HG03103 (cell line): Measurements from ENCODE around the gene ERICH3.
"Not testable (repeated sequence)": the region's sequence is repeated elsewhere in the genome, so short reads cannot be mapped to it uniquely, and the experiment has no call there.

Experiments
- ATAC-seq: cut with Tn5 transposase; IDR thresholded peaks from one replicate; pipeline ENCODE4 v1.9.1; 2021; ENCODE audit warnings: low read depth; ENCODE audit not compliant: unreplicated experiment

Gene ERICH3

GRCh38 chr1:74681851-74682250, 8.3 kb upstream of the ERICH3 start:
- ATAC-seq, result no peak

- ATAC-seq, result peak; percentile 85
Observed at GRCh38 chr1:74681449-74681848, 7.9 kb upstream of the ERICH3 start.

GRCh38 chr1:74681001-74681400, 7.4 kb upstream of the ERICH3 start:
- peak; percentile 36 for ATAC-seq

GRCh38 chr1:74679811-74680210, 6.2 kb upstream of the ERICH3 start:
- ATAC-seq, result no peak

GRCh38 chr1:74677926-74678325, 4.3 kb upstream of the ERICH3 start:
- no peak for ATAC-seq

- ATAC-seq, result no peak
Observed at GRCh38 chr1:74674278-74675048, 871 bp upstream of the ERICH3 start.

- not testable (repeated sequence) for ATAC-seq
Observed at GRCh38 chr1:74670866-74671265, 2.7 kb downstream of the ERICH3 start.

GRCh38 chr1:74654708-74655107, 18.9 kb downstream of the ERICH3 start:
- ATAC-seq, result no peak

GRCh38 chr1:74652711-74653139, 20.9 kb downstream of the ERICH3 start:
- peak; percentile 99 for ATAC-seq

GRCh38 chr1:74650561-74650960, 23.0 kb downstream of the ERICH3 start:
- no peak for ATAC-seq

- ATAC-seq, result no peak
Observed at GRCh38 chr1:74641876-74642275, 31.7 kb downstream of the ERICH3 start.

- ATAC-seq, result no peak
Observed at GRCh38 chr1:74641161-74641560, 32.4 kb downstream of the ERICH3 start.

- no peak for ATAC-seq
Observed at GRCh38 chr1:74637296-74637695, 36.3 kb downstream of the ERICH3 start.

- ATAC-seq, result no peak
Observed at GRCh38 chr1:74629283-74629682, 44.3 kb downstream of the ERICH3 start.

GRCh38 chr1:74623716-74624115, 49.9 kb downstream of the ERICH3 start:
- ATAC-seq, result no peak

- ATAC-seq, result no peak
Observed at GRCh38 chr1:74620242-74620641, 53.4 kb downstream of the ERICH3 start.

- no peak for ATAC-seq
Observed at GRCh38 chr1:74618974-74619373, 54.6 kb downstream of the ERICH3 start.

GRCh38 chr1:74613894-74614293, 59.7 kb downstream of the ERICH3 start:
- ATAC-seq, result no peak

- ATAC-seq, result no peak
Observed at GRCh38 chr1:74611887-74612286, 61.7 kb downstream of the ERICH3 start.

- ATAC-seq, result no peak
Observed at GRCh38 chr1:74610961-74611360, 62.6 kb downstream of the ERICH3 start.

- no peak for ATAC-seq
Observed at GRCh38 chr1:74609810-74610371, 63.7 kb downstream of the ERICH3 start.

- ATAC-seq, result no peak
Observed at GRCh38 chr1:74596717-74597116, 76.9 kb downstream of the ERICH3 start.
